ENCODE data around the gene TMEM220. TPM values are rescaled to one million over a fixed set of nuclear protein-coding genes. Genes with fewer than 3 reads are reported as not detected.

The TMEM220 gene
- total RNA-seq, 2 donors from 2014 or later, result 14.5 to 17.6 TPM

- Histone ChIP-seq H3K27me3 (no peaks in the 10 kb centered on the region), H3K9me3 (no peaks in the 10 kb centered on the region), H3K36me3 (no peaks in the 10 kb centered on the region), H3K27ac (no peak overlapping the region), H3K4me3 (no peak overlapping the region), H3K4me1 (no peaks in the 10 kb centered on the region), H3K9ac (ENCODE audit: low read depth in 2 of 2, low read length in 2 of 2) (no peak overlapping the region)
- no peak for TF ChIP-seq CTCF (IDR thresholded peaks at IDR 0.05)
- intact Hi-C loops (cut with DNase I), result no loop called here
- DNase-seq, result no peak
These were observed 28.2 kb upstream of the TMEM220 start for GRCh38 chr17:10758062-10758461.

GRCh38 chr17:10757647-10758046 is 27.8 kb upstream of the TMEM220 start:
- Histone ChIP-seq H3K36me3 (no peaks in the 10 kb centered on the region), H3K4me3 (no peak overlapping the region), H3K4me1 (no peaks in the 10 kb centered on the region), H3K27me3 (no peaks in the 10 kb centered on the region), H3K9ac (ENCODE audit: low read depth in 2 of 2, low read length in 2 of 2) (no peak overlapping the region), H3K9me3 (no peaks in the 10 kb centered on the region), H3K27ac (peak overlapping the region; percentile 15)
- TF ChIP-seq CTCF (IDR thresholded peaks at IDR 0.05), result no peak
- intact Hi-C loops (cut with DNase I), result no loop called here
- DNase-seq, result no peak

GRCh38 chr17:10757067-10757466 is 27.2 kb upstream of the TMEM220 start:
- no peaks in the 10 kb centered on the region for H3K27me3 ChIP-seq
- TF ChIP-seq CTCF (IDR thresholded peaks at IDR 0.05), result no peak
- DNase-seq, result no peak
- no peaks in the 10 kb centered on the region for H3K36me3 ChIP-seq
- peak overlapping the region; percentile 15 for H3K27ac ChIP-seq
- H3K9me3 ChIP-seq, result no peaks in the 10 kb centered on the region
- H3K9ac ChIP-seq (ENCODE audit: low read depth in 2 of 2, low read length in 2 of 2), result no peak overlapping the region
- intact Hi-C loops (cut with DNase I), result no loop called here
- no peaks in the 10 kb centered on the region for H3K4me1 ChIP-seq
- no peak overlapping the region for H3K4me3 ChIP-seq

GRCh38 chr17:10756619-10757018 is 26.8 kb upstream of the TMEM220 start:
- Histone ChIP-seq H3K4me3 (no peak overlapping the region), H3K4me1 (no peaks in the 10 kb centered on the region), H3K36me3 (no peaks in the 10 kb centered on the region), H3K9ac (ENCODE audit: low read depth in 2 of 2, low read length in 2 of 2) (no peak overlapping the region), H3K27ac (peak overlapping the region; percentile 15), H3K9me3 (no peaks in the 10 kb centered on the region), H3K27me3 (no peaks in the 10 kb centered on the region)
- DNase-seq, result peak; percentile 45
- intact Hi-C loops (cut with DNase I), result no loop called here
- TF ChIP-seq CTCF (IDR thresholded peaks at IDR 0.05), result no peak

GRCh38 chr17:10756185-10756584 is 26.4 kb upstream of the TMEM220 start:
- intact Hi-C loops (cut with DNase I), result no loop called here
- no peak for DNase-seq
- Histone ChIP-seq H3K36me3 (no peaks in the 10 kb centered on the region), H3K9me3 (no peaks in the 10 kb centered on the region), H3K4me1 (no peaks in the 10 kb centered on the region), H3K4me3 (no peak overlapping the region), H3K27me3 (no peaks in the 10 kb centered on the region), H3K27ac (peak overlapping the region; percentile 15), H3K9ac (ENCODE audit: low read depth in 2 of 2, low read length in 2 of 2) (peak overlapping the region in 1 of 2 donors; percentile 35)
- no peak for TF ChIP-seq CTCF (IDR thresholded peaks at IDR 0.05)
